Fibroblast of lung (primary cell): ENCODE data around the gene HERC2. TPM values are rescaled to one million over a fixed set of nuclear protein-coding genes. Genes with fewer than 3 reads are reported as not detected.
A peak's percentile ranks its signal among the peaks of the same experiment; 100 is the strongest.

ENCODE experiments used
- DNase-seq, 2 donors: peaks; one replicate each; pipeline versions ENCODE4 v3.0.0 to v3.0.0-alpha.2; 2010; ENCODE audit warnings: low read depth in 2 of 2
- H2AFZ ChIP-seq: 2 replicates; pipeline ENCODE4 v1.5.1; 2012; ENCODE audit warnings: low read length, control low read depth, inconsistent platforms
- H3K27ac ChIP-seq: 2 replicates; pipeline ENCODE4 v1.5.1; 2011; ENCODE audit warnings: low read length, control low read depth; ENCODE audit not compliant: insufficient read depth
- H3K27me3 ChIP-seq: 2 replicates; pipeline ENCODE4 v1.5.1; 2011; ENCODE audit warnings: mild to moderate bottlenecking, low read length; ENCODE audit not compliant: control insufficient read depth, insufficient read depth
- H3K36me3 ChIP-seq: 2 replicates; pipeline ENCODE4 v1.5.1; 2011; ENCODE audit warnings: low read length; ENCODE audit not compliant: control insufficient read depth, insufficient read depth
- H3K4me1 ChIP-seq: 2 replicates; pipeline ENCODE4 v1.5.1; 2011; ENCODE audit warnings: low read length; ENCODE audit not compliant: control insufficient read depth, insufficient read depth; ENCODE audit errors: extremely low read depth
- H3K4me2 ChIP-seq: 2 replicates; pipeline ENCODE4 v1.5.1; 2011; ENCODE audit warnings: low read length, control low read depth; ENCODE audit not compliant: insufficient read depth; ENCODE audit errors: extremely low read depth
- H3K4me3 ChIP-seq, 4 experiments: fragments of 200-600 bp in 1 of 4; sonication (generic) in 1 of 4; replicated peaks in 1 of 4; 2 replicates each; pipeline ENCODE4 v1.5.1; 2011 to 2016; ENCODE audit warnings: low read length in 4 of 4, low read depth in 3 of 4, mild to moderate bottlenecking in 3 of 4, control low read depth in 2 of 4, inconsistent platforms in 1 of 4, mixed read lengths in 1 of 4; ENCODE audit not compliant: insufficient read depth in 1 of 4; ENCODE audit errors: control extremely low read depth in 1 of 4
- H3K79me2 ChIP-seq: 2 replicates; pipeline ENCODE4 v1.5.1; 2012; ENCODE audit warnings: mild to moderate bottlenecking, low read length, inconsistent platforms; ENCODE audit not compliant: control insufficient read depth, insufficient read depth
- H3K9ac ChIP-seq: 2 replicates; pipeline ENCODE4 v1.5.1; 2011; ENCODE audit warnings: mild to moderate bottlenecking, low read length, control low read depth; ENCODE audit not compliant: insufficient read depth
- H3K9me3 ChIP-seq: 2 replicates; pipeline ENCODE4 v1.5.1; 2012; ENCODE audit warnings: low read depth, low read length; ENCODE audit not compliant: control insufficient read depth, insufficient read depth
- H4K20me1 ChIP-seq: 2 replicates; pipeline ENCODE4 v1.5.1; 2011; ENCODE audit warnings: low read length; ENCODE audit not compliant: control insufficient read depth, insufficient read depth; ENCODE audit errors: extremely low read depth
- EZH2 ChIP-seq: IDR thresholded peaks from 2 replicates; pipeline ENCODE4 v1.5.1; 2012; ENCODE audit warnings: low read length, control low read depth, mild to moderate bottlenecking; ENCODE audit errors: missing control alignments
- polyA plus RNA-seq, 2 donors: library from polyadenylated mRNA; depleted of rRNA in 1 of 2; stranded (reverse) in 1 of 2; unstranded in 1 of 2; fragments of >200 nt; gene quantifications; 2 replicates each; pipeline ENCODE4 v1.2.1, GENCODE V29; 2011 to 2012; ENCODE audit warnings: missing spikeins in 1 of 2
- total RNA-seq: library from RNA; depleted of rRNA; stranded (reverse); fragments of >200 nt; gene quantifications from 2 replicates; pipeline ENCODE4 v1.2.1, GENCODE V29; 2014
- TF ChIP-seq, protein P1 (sequence below), 2 donors: IDR thresholded peaks in 1 of 2; conservative IDR thresholded peaks in 1 of 2; 1 replicate in 1 of 2; 2 replicates in 1 of 2; pipeline ENCODE4 v1.5.1; 2011 to 2012; ENCODE audit warnings: low read length in 2 of 2, control low read depth in 1 of 2, inconsistent platforms in 1 of 2, low read depth in 1 of 2, mild to moderate bottlenecking in 1 of 2

The HERC2 gene
- total and polyA plus RNA-seq, 2 donors (not counting 1 experiment from before 2014, with no cell fraction given): 12.4 to 55.8 TPM

DNA sequence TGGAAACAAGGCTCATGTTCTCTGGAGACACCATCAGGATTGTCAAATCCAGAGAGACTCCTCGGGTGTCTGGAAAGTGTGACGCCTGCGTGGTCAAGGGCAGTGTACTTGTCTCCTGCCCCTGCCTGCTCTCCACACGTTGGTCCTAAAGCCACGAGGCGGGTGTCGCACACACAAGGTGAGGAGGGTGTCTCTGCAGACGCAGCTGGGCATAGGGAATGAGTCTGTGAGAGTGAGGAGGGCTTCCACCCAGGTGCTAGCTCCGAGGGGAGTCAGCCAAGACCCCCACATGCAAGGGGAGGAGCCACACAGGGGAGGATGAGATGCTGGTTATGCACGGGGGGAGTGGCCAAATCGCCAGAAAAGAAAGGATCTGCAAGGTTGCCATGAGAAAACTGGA is 194.9 kb downstream of the HERC2 start:
- Histone ChIP-seq H2AFZ (no peak overlapping the region), H3K4me3 (no peak overlapping the region), H4K20me1 (no peaks in the 10 kb centered on the region), H3K4me2 (no peak overlapping the region), H3K79me2 (no peaks in the 10 kb centered on the region), H3K36me3 (peaks cover 18% of the 10 kb centered on the region), H3K9ac (no peak overlapping the region), H3K27ac (no peak overlapping the region), H3K9me3 (no peaks in the 10 kb centered on the region), H3K27me3 (no peaks in the 10 kb centered on the region), H3K4me1 (no peaks in the 10 kb centered on the region)
- TF ChIP-seq, protein P1, sequence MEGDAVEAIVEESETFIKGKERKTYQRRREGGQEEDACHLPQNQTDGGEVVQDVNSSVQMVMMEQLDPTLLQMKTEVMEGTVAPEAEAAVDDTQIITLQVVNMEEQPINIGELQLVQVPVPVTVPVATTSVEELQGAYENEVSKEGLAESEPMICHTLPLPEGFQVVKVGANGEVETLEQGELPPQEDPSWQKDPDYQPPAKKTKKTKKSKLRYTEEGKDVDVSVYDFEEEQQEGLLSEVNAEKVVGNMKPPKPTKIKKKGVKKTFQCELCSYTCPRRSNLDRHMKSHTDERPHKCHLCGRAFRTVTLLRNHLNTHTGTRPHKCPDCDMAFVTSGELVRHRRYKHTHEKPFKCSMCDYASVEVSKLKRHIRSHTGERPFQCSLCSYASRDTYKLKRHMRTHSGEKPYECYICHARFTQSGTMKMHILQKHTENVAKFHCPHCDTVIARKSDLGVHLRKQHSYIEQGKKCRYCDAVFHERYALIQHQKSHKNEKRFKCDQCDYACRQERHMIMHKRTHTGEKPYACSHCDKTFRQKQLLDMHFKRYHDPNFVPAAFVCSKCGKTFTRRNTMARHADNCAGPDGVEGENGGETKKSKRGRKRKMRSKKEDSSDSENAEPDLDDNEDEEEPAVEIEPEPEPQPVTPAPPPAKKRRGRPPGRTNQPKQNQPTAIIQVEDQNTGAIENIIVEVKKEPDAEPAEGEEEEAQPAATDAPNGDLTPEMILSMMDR (conservative IDR thresholded peaks at IDR 0.05 in 1 of 2, IDR thresholded peaks at IDR 0.05 in 1 of 2; ENCODE audit: low read depth in 1 of 2, low read length in 2 of 2): no peak
- no peak for TF ChIP-seq EZH2
- DNase-seq: no peak

GRCh38 chr15:28125673-28126651 is 196.0 kb downstream of the HERC2 start:
- TF ChIP-seq, protein P1 (conservative IDR thresholded peaks at IDR 0.05 in 1 of 2, IDR thresholded peaks at IDR 0.05 in 1 of 2; ENCODE audit: low read depth in 1 of 2, low read length in 2 of 2): peak; percentile 33 to 64
- no peak for TF ChIP-seq EZH2
- H2AFZ ChIP-seq: no peak overlapping the region
- DNase-seq: peak; percentile 42 to 73
- H3K36me3 ChIP-seq: peaks cover 13% of the 10 kb centered on the region
- no peak overlapping the region for H3K9ac ChIP-seq
- H3K4me1 ChIP-seq: no peaks in the 10 kb centered on the region
- no peaks in the 10 kb centered on the region for H3K79me2 ChIP-seq
- H3K4me3 ChIP-seq: no peak overlapping the region
- no peak overlapping the region for H3K4me2 ChIP-seq
- no peaks in the 10 kb centered on the region for H3K27me3 ChIP-seq
- H4K20me1 ChIP-seq: no peaks in the 10 kb centered on the region
- H3K9me3 ChIP-seq: no peaks in the 10 kb centered on the region
- H3K27ac ChIP-seq: no peak overlapping the region

DNA sequence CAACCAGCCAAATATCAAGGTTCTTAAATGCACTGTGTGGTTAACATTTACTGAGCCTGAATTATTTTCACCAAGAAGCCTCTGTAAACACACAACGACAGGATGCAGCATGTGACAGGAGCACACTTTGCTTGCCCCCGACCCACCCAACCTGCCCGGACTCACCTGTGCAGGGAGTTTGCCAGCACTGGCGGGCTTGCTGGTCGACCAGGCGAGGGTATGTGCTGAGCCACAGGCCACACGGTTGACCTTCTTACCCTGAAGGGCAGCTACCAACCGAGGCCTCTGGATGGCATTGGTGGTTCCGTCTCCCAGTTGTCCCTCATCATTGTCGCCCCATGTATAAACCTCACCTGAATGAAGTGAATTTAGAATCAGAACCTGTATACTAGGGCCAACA is 197.1 kb downstream of the HERC2 start:
- Histone ChIP-seq H3K9ac (no peak overlapping the region), H3K27me3 (no peaks in the 10 kb centered on the region), H3K9me3 (no peaks in the 10 kb centered on the region), H3K36me3 (peaks cover 9% of the 10 kb centered on the region), H3K4me1 (no peaks in the 10 kb centered on the region), H4K20me1 (no peaks in the 10 kb centered on the region), H3K79me2 (no peaks in the 10 kb centered on the region), H3K4me2 (no peak overlapping the region), H3K27ac (no peak overlapping the region), H2AFZ (no peak overlapping the region), H3K4me3 (no peak overlapping the region)
- DNase-seq: no peak
- TF ChIP-seq, protein P1 (conservative IDR thresholded peaks at IDR 0.05 in 1 of 2, IDR thresholded peaks at IDR 0.05 in 1 of 2; ENCODE audit: low read depth in 1 of 2, low read length in 2 of 2): no peak
- no peak for TF ChIP-seq EZH2
